NCI-H82 treated with DMSO at 0.1 percent for 48 hours (cell line): ENCODE measurements around the gene GRAMD1B.

Source experiments
- DNase-seq: peaks from one replicate; lab custom pipeline; 2025; ENCODE audit not compliant: unreplicated experiment; lab: John Stamatoyannopoulos, UW

Gene GRAMD1B

GRCh38 chr11:123527947-123528346, 97.9 kb downstream of the GRAMD1B start:
- no peak for DNase-seq

DNA sequence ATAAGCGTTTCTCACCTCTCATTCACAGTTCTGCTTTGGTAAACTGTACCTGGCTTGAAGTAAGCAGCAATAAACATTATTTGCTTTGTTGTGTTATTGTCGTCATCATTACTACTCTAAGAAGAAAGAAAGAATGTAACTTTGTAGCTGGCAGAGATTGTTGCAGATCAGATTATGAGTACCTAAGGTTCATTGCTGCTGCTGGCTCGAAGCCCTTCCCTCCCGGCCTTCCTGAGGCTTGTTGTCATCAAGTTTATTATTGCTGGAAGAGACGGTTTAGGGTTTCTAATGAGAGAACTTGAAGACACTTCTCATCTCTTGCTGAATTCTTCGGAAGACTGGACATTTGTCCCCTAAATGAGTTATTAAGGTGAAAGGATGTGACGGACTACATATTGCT, 101.3 kb downstream of the GRAMD1B start:
- no peak for DNase-seq

DNA sequence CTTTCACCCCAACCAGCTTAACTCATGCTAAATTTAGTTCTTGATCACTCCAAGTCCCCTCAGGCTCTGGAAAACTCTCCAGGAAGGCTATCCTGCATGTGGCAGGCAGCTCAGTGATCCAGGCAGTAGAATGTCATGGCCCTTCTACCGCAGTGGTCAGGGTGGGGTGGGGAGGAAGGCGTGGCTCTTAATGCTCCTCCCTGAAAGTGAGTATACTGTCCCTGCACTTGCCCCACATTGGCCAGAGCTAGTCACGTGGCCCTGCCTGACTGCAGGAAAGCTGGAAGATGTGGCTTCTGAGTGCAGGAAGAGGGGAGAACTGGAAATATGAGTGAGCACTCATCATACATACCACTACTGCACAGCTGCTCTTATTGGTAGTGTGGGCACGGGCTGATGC, 102.1 kb downstream of the GRAMD1B start:
- no peak for DNase-seq

DNA sequence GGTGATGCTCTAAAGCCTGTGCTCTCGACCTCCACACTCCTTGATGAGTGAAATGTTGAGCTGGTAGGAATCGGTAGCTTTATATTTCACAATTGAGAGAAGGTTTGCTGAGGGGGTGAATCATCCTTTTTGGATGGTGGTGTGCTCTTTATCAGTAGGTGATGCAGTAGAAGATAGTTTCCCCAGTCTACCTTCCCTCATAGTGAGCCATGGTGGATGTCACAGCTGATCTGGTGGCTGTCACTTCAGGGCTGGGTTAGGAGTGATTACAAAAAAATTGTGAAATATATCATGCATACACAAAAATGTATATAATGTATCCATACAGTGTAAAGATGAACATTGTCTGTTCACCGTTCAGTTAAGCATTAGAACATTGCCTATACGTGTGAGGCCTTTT, 105.3 kb downstream of the GRAMD1B start:
- DNase-seq: no peak

DNA sequence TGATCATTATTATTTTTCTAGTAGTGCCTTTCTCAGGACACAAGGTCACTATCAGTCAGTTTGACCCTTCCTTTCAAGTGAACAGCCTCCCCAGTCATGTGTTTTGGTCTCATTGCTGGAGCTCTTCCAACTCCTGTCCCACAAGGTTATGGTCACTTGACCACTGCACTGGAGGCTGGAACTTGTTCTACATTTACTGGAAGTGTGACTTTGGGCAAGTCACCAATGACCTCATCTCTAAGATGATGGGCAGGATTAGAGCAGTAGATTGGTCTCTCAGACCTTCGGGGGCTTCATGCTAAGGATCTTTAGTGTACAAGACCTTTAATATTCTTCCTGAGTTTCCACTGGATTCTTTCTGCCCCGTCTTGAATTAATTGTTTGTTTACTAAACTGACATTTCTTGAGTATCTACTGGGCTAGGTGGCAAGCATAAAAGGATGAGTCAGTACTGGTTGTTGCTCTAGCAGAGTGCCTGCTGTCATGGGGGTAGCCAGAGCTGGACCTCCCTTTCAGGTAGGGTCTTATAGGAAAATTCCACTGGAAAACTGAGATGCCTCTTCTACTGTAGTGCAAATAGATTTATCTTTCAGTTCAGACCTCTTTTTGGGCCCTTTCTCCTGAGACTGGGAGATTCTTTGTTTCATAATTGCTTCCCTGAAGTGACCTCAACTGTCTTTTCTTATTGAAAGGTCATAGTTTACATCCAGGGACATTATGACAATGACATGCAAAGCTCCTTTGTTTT, 106.8 kb downstream of the GRAMD1B start:
- DNase-seq: no peak

- no peak for DNase-seq
Observed at GRCh38 chr11:123537726-123538125, 107.7 kb downstream of the GRAMD1B start.

DNA sequence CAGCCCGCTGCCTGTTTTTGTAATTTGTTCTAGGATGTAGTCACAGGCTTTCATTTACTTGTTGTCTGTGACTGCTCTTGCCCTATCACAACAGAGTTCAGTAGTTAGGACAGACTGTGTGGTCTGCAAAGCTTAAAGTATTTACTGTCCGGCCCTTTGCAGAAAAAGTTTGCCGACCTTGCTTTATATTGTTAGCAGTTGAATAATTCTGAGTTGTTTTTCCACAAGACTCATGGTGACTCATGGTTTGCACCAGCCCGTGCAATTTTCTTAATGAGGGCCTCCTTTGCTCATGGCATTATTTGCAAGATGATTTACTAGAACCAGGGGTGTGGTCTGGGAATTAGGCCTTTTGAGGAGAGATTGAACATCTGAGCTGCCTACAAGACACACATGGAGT, 113.7 kb downstream of the GRAMD1B start:
- no peak for DNase-seq

GRCh38 chr11:123544631-123545375, 114.7 kb downstream of the GRAMD1B start:
- DNase-seq: no peak

DNA sequence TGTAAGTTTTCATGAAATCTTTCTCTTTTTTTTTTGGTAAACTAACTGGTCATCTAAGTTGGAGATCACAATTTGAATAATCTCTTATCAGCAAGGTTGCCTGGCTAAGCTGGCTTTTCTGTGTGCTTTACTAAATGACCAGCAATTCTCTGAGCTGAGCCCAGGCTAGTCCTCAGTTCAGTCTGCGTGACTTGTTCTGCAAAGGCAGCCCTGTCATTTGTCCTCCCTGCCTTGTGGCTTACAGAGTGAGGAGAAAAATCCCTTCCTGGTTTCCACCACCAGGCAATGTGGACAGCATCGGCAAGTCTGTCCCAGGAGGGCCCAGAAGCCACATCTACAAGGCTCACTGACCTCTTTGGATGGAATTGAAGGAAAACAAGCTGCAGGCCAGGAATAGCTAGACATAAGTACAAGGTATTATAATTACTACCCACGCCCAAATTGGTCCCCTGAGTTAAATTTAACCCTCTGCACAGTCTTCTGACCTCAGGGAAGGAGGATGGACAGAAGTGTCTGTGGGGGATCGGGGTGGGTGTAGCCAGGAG, 115.7 kb downstream of the GRAMD1B start:
- no peak for DNase-seq

DNA sequence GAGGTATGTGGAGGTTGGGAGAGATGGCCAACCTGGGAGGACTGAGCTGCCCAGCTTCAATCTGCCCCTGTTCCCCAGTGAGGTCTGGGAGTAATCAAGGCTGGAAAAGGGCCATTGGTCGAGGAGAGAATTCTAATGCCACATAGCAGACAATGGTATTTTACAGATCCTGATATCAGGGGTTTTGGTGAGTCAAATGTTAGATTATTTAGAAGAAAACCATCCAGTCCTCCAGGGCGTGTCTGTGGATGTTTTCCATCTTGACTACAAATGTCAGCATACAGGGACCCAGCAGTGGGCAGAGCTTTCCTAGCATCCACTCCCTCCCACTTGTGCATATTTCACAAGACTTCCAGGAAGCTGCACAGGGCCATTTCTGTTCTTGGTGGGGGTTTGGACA, 116.4 kb downstream of the GRAMD1B start:
- DNase-seq: no peak

- DNase-seq: no peak
Observed at GRCh38 chr11:123547180-123547579, 117.1 kb downstream of the GRAMD1B start.

- peak; percentile 67 for DNase-seq
Observed at GRCh38 chr11:123548774-123549173, 118.7 kb downstream of the GRAMD1B start.

DNA sequence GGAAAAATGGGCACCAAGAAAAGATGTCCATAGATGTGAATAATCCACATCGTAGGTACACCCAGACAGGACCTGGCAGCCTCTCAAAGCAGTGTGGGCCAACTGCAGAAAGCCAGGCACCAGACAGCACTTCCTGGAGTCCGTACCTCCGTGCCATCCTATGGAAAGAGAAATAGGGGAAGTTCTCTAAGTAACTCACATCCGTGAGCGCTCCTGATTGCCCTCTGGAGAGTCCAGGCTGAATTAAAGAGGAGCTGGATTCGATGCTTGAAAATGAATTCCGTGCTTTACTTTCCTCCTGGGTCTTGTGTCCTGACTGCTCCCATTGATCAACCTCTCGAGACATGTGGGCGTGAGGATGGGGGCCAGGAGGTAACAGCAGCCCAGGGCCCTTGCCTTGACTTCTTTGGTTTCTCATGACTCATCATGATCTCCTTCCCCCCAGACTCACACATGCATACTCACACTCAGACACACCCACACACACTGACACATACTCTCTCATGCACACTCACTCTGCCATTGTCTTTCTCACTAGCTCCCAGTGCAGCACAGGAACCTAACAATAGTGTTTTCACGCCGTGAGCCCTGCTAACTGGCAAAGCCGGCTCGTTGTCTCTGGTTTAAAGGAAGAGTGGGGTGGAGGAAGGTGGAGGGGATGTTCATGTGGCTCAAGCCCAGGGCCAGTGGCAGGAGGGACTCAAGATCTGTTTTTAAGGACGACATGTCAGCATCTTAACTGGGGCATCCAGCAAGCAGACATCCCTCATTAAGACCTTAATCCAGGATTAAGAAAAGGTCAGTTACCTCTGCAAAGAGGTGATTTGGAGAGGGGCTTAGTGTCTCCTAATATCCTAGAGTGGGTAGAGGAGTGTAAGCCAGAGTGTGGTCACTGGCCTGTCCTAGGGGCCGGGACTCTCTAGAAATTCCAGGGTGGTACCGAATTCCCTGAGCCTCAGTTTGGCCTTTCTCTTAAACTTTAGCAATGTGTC, 120.2 kb downstream of the GRAMD1B start:
- peak; percentile 76 for DNase-seq

GRCh38 chr11:123551079-123551478, 121.0 kb downstream of the GRAMD1B start:
- DNase-seq: no peak

GRCh38 chr11:123556633-123557032, 126.6 kb downstream of the GRAMD1B start:
- no peak for DNase-seq

DNA sequence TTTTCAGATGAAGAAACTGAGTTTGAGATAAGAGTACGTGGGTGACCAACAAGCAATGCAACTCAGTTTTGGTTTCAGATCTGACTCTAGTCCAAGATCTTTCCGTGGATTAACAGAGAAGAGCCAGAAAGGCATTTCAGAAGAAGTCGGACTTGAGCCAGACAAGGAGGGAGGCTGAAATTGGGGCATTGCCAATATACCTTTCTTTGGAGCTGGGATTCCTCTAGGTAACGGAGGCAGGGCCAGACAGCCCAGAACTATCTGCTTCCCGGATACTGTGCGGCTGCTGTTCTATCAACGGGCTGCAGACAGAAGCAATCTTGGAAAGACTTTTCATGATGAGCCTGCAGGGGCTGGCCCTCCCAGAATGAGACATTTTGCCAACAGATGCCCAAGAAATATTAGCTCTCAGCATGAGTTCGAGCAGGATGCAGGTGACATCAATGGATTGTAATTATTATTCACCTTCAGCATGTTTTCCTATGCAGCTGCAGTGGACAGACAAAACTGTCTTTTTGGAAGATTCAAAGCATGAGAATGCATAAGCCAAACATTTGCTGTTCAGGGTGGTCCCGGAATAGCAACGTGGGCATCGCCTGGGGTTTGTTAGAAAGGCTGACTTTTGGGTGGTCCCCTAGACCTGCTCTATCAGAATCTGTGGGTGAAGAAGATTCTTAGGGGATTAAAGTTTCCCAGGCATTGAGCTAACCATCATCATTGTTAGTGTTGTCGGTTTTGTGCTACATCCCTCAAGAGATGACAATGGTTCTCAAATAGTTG, 128.7 kb downstream of the GRAMD1B start:
- DNase-seq: no peak

- DNase-seq: no peak
Observed at GRCh38 chr11:123559523-123559955, 129.5 kb downstream of the GRAMD1B start.

DNA sequence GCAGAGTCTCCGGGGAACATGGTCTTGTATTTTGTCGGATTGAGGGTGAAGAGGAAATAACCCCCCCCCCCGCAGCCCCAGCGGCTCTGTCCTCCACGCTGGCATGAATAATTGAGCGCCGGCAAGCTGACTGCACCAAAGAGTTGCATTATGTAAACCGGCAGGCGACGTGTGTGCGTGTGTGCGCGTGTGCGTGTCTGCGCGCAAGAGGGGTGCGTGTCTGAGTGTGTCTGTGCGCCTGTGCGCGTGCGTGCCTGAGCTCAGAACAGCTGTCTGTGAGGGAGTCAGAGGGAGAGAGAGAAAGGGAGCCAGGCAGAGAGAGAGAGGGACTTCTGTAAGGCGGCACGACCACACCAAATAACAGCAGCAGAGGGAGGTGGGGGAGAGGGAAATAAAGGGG, 129.9 kb downstream of the GRAMD1B start:
- no peak for DNase-seq

DNA sequence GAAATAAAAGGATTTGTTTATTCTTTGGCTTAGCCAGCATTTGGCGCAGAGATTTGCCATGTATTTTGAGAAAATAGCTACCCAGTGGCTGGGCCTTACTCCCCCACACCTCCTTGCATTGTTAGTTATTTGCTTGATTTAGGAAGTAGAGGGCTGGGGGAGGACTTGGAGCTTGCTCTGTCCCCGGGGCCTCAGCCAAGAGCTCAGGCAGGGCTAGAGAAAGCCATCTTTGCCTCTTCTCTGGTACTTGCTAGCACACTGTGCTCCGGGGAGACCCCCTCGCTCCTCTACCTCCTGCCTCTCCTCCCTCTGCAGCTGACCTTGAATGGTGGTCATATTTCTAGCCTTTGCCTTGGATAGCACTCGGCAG, 131.3 kb downstream of the GRAMD1B start:
- DNase-seq: no peak

DNA sequence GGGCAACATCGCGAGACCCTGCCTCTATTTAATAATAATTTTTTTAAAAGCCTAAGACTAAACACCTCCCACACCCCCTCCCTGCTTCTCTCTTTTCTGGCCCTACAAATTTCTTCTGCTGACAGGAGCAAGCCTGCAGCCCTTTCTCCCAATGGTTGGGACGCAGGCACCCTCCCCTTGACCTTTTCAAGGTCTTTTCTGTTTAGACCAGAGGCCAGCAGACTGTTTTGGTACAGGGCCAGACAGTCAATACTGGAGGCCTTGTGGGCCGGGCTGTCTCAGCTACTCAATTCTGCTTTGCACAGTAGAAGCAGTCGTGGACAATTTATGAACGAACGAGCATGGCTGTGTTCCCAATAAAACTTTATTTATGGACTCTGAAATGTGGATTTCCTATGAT, 132.1 kb downstream of the GRAMD1B start:
- no peak for DNase-seq
